ENCODE measurements around the gene CELA3A. TPM values are rescaled to one million over a fixed set of nuclear protein-coding genes. Genes with fewer than 3 reads are reported as not detected.

CELA3A gene
- total and polyA plus RNA-seq, 2 of the 8 experiments (the other 6 are each of a cell fraction or from before 2014, with no cell fraction given), result not detected

GRCh38 chr1:22021061-22021460 is 19.6 kb downstream of the CELA3A start:
- H3K4me1 ChIP-seq (replicated peaks in 1 of 4; ENCODE audit: control insufficient read depth in 3 of 4, insufficient read depth in 4 of 4, low read length in 3 of 4), result peaks cover 0 to 10% (median 7%) of the 10 kb centered on the region in 4 experiments
- no peak overlapping the region for H3K4ac ChIP-seq (replicated peaks; ENCODE audit: insufficient read length, low read depth, low read length)
- no peaks in the 10 kb centered on the region for H4K20me1 ChIP-seq (replicated peaks in 1 of 2; ENCODE audit: control insufficient read depth in 1 of 2, insufficient read depth in 2 of 2, low read length in 2 of 2)
- H2BK5ac ChIP-seq (ENCODE audit: low read depth, low read length), result no peak overlapping the region
- no peaks in the 10 kb centered on the region for H3K9me3 ChIP-seq (ENCODE audit: insufficient read depth in 2 of 2, low read depth in 1 of 2, low read length in 1 of 2)
- no peak overlapping the region for H4K5ac ChIP-seq (ENCODE audit: insufficient read length, low read depth, low read length)
- CTCF ChIA-PET (ENCODE audit: partially characterized antibody), result interaction anchor here (0.8 to 2.2 kb wide), 4 partner anchors 10 to 34 kb away, joined by 3 to 7 read pairs (median 3); no protein-coding TSS in a partner anchor
- no peak overlapping the region for H2AFZ ChIP-seq (ENCODE audit: low read length)
- no peak overlapping the region for H3K56ac ChIP-seq (replicated peaks; ENCODE audit: insufficient read length, low read depth, low read length)
- H3K9ac ChIP-seq (replicated peaks in 1 of 4; ENCODE audit: extremely low read depth in 1 of 4, low read depth in 3 of 4, low read length in 3 of 4), result no peak overlapping the region
- H2BK20ac ChIP-seq (ENCODE audit: low read length), result no peak overlapping the region
- no peak overlapping the region for H2BK15ac ChIP-seq (ENCODE audit: low read length)
- no peak overlapping the region for H3K18ac ChIP-seq (ENCODE audit: extremely low read depth, low read length)
- H3K79me2 ChIP-seq (ENCODE audit: control insufficient read depth in 1 of 2, insufficient read depth in 2 of 2, low read length in 2 of 2), result peaks cover 0 to 3% of the 10 kb centered on the region in 2 experiments; a peak in 1 of 4 replicates
- no peaks in the 10 kb centered on the region for H3K27me3 ChIP-seq (replicated peaks in 1 of 4; ENCODE audit: control insufficient read depth in 3 of 4, extremely low read depth in 1 of 4, insufficient read depth in 3 of 4, low read length in 3 of 4)
- no peak overlapping the region for H3K4me3 ChIP-seq (ENCODE audit: extremely low read depth in 1 of 4, insufficient read depth in 2 of 4, low read depth in 3 of 4, low read length in 4 of 4)
- no peak overlapping the region for H2AK5ac ChIP-seq (ENCODE audit: low read depth, low read length)
- FAIRE-seq (no peak), DNase-seq (ENCODE audit: low read depth in 1 of 2, low spot score in 2 of 2) (no peak)
- H2BK120ac ChIP-seq (replicated peaks; ENCODE audit: low read depth, low read length), result no peak overlapping the region
- no peak overlapping the region for H4K91ac ChIP-seq (replicated peaks; ENCODE audit: insufficient read length, low read length)
- no peaks in the 10 kb centered on the region for H3K79me1 ChIP-seq (ENCODE audit: low read depth, low read length)
- no peaks in the 10 kb centered on the region; a peak in 1 of 8 replicates for H3K36me3 ChIP-seq (ENCODE audit: control insufficient read depth in 2 of 4, insufficient read depth in 4 of 4, low read length in 3 of 4)
- H3K23me2 ChIP-seq (ENCODE audit: low read depth, low read length), result peaks cover 8% of the 10 kb centered on the region; the same call in 1 of the 2 replicates
- H3K27ac ChIP-seq (ENCODE audit: low read depth, low read length), result no peak overlapping the region
- WGBS, 2 experiments (ENCODE audit: extremely low coverage in 1 of 2, insufficient coverage in 1 of 2, insufficient read length in 1 of 2, insufficient replicate concordance in 2 of 2, low coverage in 1 of 2, low lambda C conversion rate in 2 of 2, missing lambda C conversion rate in 1 of 2), result 96% methylated on average over 3 of the region's 6 CpGs; no CpG with 5 or more reads in 1 of the 2 experiments
- no peak overlapping the region for H3K23ac ChIP-seq (ENCODE audit: insufficient read length)
- no peak overlapping the region for H3K14ac ChIP-seq (ENCODE audit: insufficient read length)
- POLR2A ChIA-PET (ENCODE audit: partially characterized antibody), result no interaction called here
- H3K4me2 ChIP-seq (ENCODE audit: insufficient read depth in 1 of 2, low read depth in 2 of 2, low read length in 2 of 2), result no peak overlapping the region
- H4K8ac ChIP-seq (ENCODE audit: extremely low read depth, insufficient read depth, low read length), result no peak overlapping the region
- no peak overlapping the region for H2BK12ac ChIP-seq (ENCODE audit: low read depth, low read length)
- TF ChIP-seq EZH2 (IDR thresholded peaks at IDR 0.05; ENCODE audit: low read depth, low read length, severe bottlenecking) (no peak), USF2 (IDR thresholded peaks at IDR 0.05; ENCODE audit: low read length) (no peak), SP2 (IDR thresholded peaks at IDR 0.05; ENCODE audit: low read length) (no peak), PHF8 (conservative IDR thresholded peaks at IDR 0.05; ENCODE audit: low read depth, low read length) (no peak), RFX5 (IDR thresholded peaks at IDR 0.05; ENCODE audit: borderline replicate concordance, low read depth, low read length) (no peak), TCF12 (IDR thresholded peaks at IDR 0.05; ENCODE audit: low read depth, low read length) (no peak), GABPA (IDR thresholded peaks at IDR 0.05; ENCODE audit: borderline replicate concordance, insufficient read depth, low read length) (no peak), NRF1 (IDR thresholded peaks at IDR 0.05; ENCODE audit: low read depth, low read length) (no peak)
- TF ChIP-seq, protein P1, sequence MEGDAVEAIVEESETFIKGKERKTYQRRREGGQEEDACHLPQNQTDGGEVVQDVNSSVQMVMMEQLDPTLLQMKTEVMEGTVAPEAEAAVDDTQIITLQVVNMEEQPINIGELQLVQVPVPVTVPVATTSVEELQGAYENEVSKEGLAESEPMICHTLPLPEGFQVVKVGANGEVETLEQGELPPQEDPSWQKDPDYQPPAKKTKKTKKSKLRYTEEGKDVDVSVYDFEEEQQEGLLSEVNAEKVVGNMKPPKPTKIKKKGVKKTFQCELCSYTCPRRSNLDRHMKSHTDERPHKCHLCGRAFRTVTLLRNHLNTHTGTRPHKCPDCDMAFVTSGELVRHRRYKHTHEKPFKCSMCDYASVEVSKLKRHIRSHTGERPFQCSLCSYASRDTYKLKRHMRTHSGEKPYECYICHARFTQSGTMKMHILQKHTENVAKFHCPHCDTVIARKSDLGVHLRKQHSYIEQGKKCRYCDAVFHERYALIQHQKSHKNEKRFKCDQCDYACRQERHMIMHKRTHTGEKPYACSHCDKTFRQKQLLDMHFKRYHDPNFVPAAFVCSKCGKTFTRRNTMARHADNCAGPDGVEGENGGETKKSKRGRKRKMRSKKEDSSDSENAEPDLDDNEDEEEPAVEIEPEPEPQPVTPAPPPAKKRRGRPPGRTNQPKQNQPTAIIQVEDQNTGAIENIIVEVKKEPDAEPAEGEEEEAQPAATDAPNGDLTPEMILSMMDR (IDR thresholded peaks at IDR 0.05; ENCODE audit: control extremely low read depth in 1 of 3, insufficient read depth in 1 of 3, low read depth in 1 of 3, low read length in 3 of 3), result no peak
- TF ChIP-seq, protein P2, sequence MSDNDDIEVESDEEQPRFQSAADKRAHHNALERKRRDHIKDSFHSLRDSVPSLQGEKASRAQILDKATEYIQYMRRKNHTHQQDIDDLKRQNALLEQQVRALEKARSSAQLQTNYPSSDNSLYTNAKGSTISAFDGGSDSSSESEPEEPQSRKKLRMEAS (IDR thresholded peaks at IDR 0.05), result no peak
